ENCODE results near the gene CYGB. TPM values are rescaled to one million over a fixed set of nuclear protein-coding genes. Genes with fewer than 3 reads are reported as not detected.
A peak's percentile ranks its signal among the peaks of the same experiment; 100 is the strongest.
"Not testable (repeated sequence)": the region's sequence is repeated elsewhere in the genome, so short reads cannot be mapped to it uniquely, and the experiment has no call there.

Gene CYGB
- total RNA-seq, 4 donors from 2014 or later: 5.8 to 81.7 (median 11.1) TPM

GRCh38 chr17:76527430-76528111, 9.9 kb downstream of the CYGB start:
- peaks cover 4 to 59% (median 29%) of the 10 kb centered on the region in 4 donors for H3K4me1 ChIP-seq
- H3K4me3 ChIP-seq: peak overlapping the region; percentile 23 to 57 (median 38)
- DNase-seq: peak in 2 of 3 donors; percentile 91 to 94
- H3K27me3 ChIP-seq: no peaks in the 10 kb centered on the region
- H3K27ac ChIP-seq: peak overlapping the region; percentile 82 to 99 (median 89)
- no peaks in the 10 kb centered on the region for H3K9me3 ChIP-seq
- H3K36me3 ChIP-seq: no peaks in the 10 kb centered on the region
- peak in 1 of 2 donors; percentile 29 for TF ChIP-seq POLR2A (IDR thresholded peaks at IDR 0.05)
- TF ChIP-seq CTCF (IDR thresholded peaks at IDR 0.05): peak in 2 of 6 experiments; percentile 18 to 24

GRCh38 chr17:76527016-76527415, 10.5 kb downstream of the CYGB start:
- H3K27me3 ChIP-seq, DNase-seq, H3K4me3 ChIP-seq, H3K36me3 ChIP-seq, H3K9me3 ChIP-seq: not testable (repeated sequence)
- peak overlapping the region; percentile 82 to 99 (median 89) for H3K27ac ChIP-seq
- peaks cover 4 to 59% (median 29%) of the 10 kb centered on the region in 4 donors for H3K4me1 ChIP-seq

GRCh38 chr17:76525513-76525833, 12.0 kb downstream of the CYGB start:
- H3K27me3 ChIP-seq, H3K9me3 ChIP-seq, H3K4me3 ChIP-seq, H3K36me3 ChIP-seq, DNase-seq: not testable (repeated sequence)
- Histone ChIP-seq H3K27ac (peak overlapping the region in 2 of 4 donors; percentile 57 to 62), H3K4me1 (peaks cover 4 to 45% (median 22%) of the 10 kb centered on the region in 4 donors)

- no peak for DNase-seq
- H3K27ac ChIP-seq: peak overlapping the region in 3 of 4 donors; percentile 24 to 62 (median 57)
Measured at GRCh38 chr17:76524598-76525512, 12.7 kb downstream of the CYGB start.

GRCh38 chr17:76523084-76524037, 14.1 kb downstream of the CYGB start:
- Histone ChIP-seq H3K27me3 (no peaks in the 10 kb centered on the region), H3K36me3 (no peaks in the 10 kb centered on the region), H3K9me3 (no peaks in the 10 kb centered on the region), H3K4me1 (peaks cover 4 to 26% (median 7%) of the 10 kb centered on the region in 4 donors), H3K27ac (peak overlapping the region in 1 of 4 donors; percentile 38), H3K4me3 (no peak overlapping the region)
- TF ChIP-seq CTCF (IDR thresholded peaks at IDR 0.05) (peak; percentile 98 to 100 (median 99)), POLR2A (IDR thresholded peaks at IDR 0.05) (peak in 1 of 2 donors; percentile 12)
- peak; percentile 77 to 90 (median 87) for DNase-seq

More at GRCh38 chr17:76524598-76525512, 12.7 kb downstream of the CYGB start:
- H3K27me3 ChIP-seq: no peaks in the 10 kb centered on the region
- H3K9me3 ChIP-seq: no peaks in the 10 kb centered on the region
- peaks cover 4 to 40% (median 17%) of the 10 kb centered on the region in 4 donors for H3K4me1 ChIP-seq
- H3K4me3 ChIP-seq: no peak overlapping the region
- TF ChIP-seq CTCF (IDR thresholded peaks at IDR 0.05) (no peak), POLR2A (IDR thresholded peaks at IDR 0.05) (no peak)
- H3K36me3 ChIP-seq: no peaks in the 10 kb centered on the region

- not testable (repeated sequence) for H3K4me3 ChIP-seq, DNase-seq, H3K27me3 ChIP-seq, H3K36me3 ChIP-seq, H3K27ac ChIP-seq, H3K9me3 ChIP-seq
- H3K4me1 ChIP-seq: peaks cover 0 to 16% (median 6%) of the 10 kb centered on the region in 4 donors
Measured at GRCh38 chr17:76521683-76522082, 15.8 kb downstream of the CYGB start.
